HG03460 (cell line): ENCODE data around the gene STRC.
"Not testable (repeated sequence)": the region's sequence is repeated elsewhere in the genome, so short reads cannot be mapped to it uniquely, and the experiment has no call there.

Experiments
- ATAC-seq: cut with Tn5 transposase; IDR thresholded peaks from one replicate; pipeline ENCODE4 v1.9.1; 2021; ENCODE audit not compliant: unreplicated experiment

STRC gene

GRCh38 chr15:43618700-43619099 is at the start of gene STRC:
Gene STRC (minus strand): TSS chr15:43618800. CDS start chr15:43618722, 78 bp downstream.
- not testable (repeated sequence) for ATAC-seq

GRCh38 chr15:43666177-43666576 is 47.6 kb upstream of the STRC start:
- not testable (repeated sequence) for ATAC-seq

- ATAC-seq = not testable (repeated sequence)
These were observed 44.7 kb upstream of the STRC start for GRCh38 chr15:43663333-43663732.

- not testable (repeated sequence) for ATAC-seq
These were observed 43.7 kb upstream of the STRC start for GRCh38 chr15:43662293-43662692.

- ATAC-seq = not testable (repeated sequence)
These were observed 41.1 kb upstream of the STRC start for GRCh38 chr15:43659727-43660126.

- ATAC-seq = not testable (repeated sequence)
These were observed 30.9 kb upstream of the STRC start for GRCh38 chr15:43649430-43649926.

GRCh38 chr15:43648649-43649429 is 30.2 kb upstream of the STRC start, which contains the start of gene CATSPER2:
Gene CATSPER2 (minus strand): TSS chr15:43648844. CDS start chr15:43648061, 783 bp downstream.
- ATAC-seq = no peak

- ATAC-seq = not testable (repeated sequence)
These were observed 20.0 kb upstream of the STRC start for GRCh38 chr15:43638464-43639204.

- not testable (repeated sequence) for ATAC-seq
These were observed 8.3 kb upstream of the STRC start for GRCh38 chr15:43626937-43627336.

GRCh38 chr15:43625106-43625505 is 6.5 kb upstream of the STRC start:
- no peak for ATAC-seq

GRCh38 chr15:43622068-43622799 is 3.6 kb upstream of the STRC start:
- ATAC-seq = not testable (repeated sequence)

- not testable (repeated sequence) for ATAC-seq
These were observed 850 bp downstream of the STRC start for GRCh38 chr15:43617750-43618149.

GRCh38 chr15:43602233-43602632 is 16.4 kb downstream of the STRC start:
- ATAC-seq = not testable (repeated sequence)

- ATAC-seq = not testable (repeated sequence)
These were observed 18.4 kb downstream of the STRC start for GRCh38 chr15:43600200-43600599.

- not testable (repeated sequence) for ATAC-seq
These were observed 19.5 kb downstream of the STRC start for GRCh38 chr15:43599131-43599530.

GRCh38 chr15:43593328-43594190 is 25.0 kb downstream of the STRC start, which contains the start of gene CKMT1B:
Gene CKMT1B (plus strand): TSS chr15:43594027. CDS start chr15:43594219, 192 bp downstream.
- ATAC-seq = not testable (repeated sequence)

GRCh38 chr15:43592841-43593240 is 25.8 kb downstream of the STRC start:
- ATAC-seq = not testable (repeated sequence)

- peak; percentile 90 for ATAC-seq
These were observed 28.7 kb downstream of the STRC start, which contains the start of gene PPIP5K1 for GRCh38 chr15:43589778-43590466. Gene PPIP5K1 (minus strand): TSS chr15:43590208. CDS start chr15:43584504, 5,704 bp downstream.

GRCh38 chr15:43574607-43575006 is 44.0 kb downstream of the STRC start:
- ATAC-seq = not testable (repeated sequence)
